Skin epidermis (tissue), 12 donors: ENCODE data around the gene CELF2.
A peak's percentile ranks its signal among the peaks of the same experiment; 100 is the strongest.

ENCODE experiments used
- H3K27ac ChIP-seq, 21 experiments: fragments of 200-600 bp; sonication (generic) in 11 of 21; one replicate each; pipeline ENCODE4 v1.5.0; 2020; ENCODE audit warnings: mild to moderate bottlenecking in 3 of 21, inconsistent platforms in 2 of 21, moderate library complexity in 2 of 21
- H3K4me3 ChIP-seq, 7 experiments: fragments of 200-600 bp; sonication (generic) in 2 of 7; one replicate each; pipeline ENCODE4 v1.5.0; 2020; ENCODE audit warnings: inconsistent platforms in 2 of 7, mild to moderate bottlenecking in 2 of 7, moderate library complexity in 1 of 7

The CELF2 gene

GRCh38 chr10:11206676-11207559 lies 189.2 kb downstream of the CELF2 start:
- Histone ChIP-seq H3K4me3 (no peak overlapping the region), H3K27ac (no peak overlapping the region)

- H3K4me3 ChIP-seq, result no peak overlapping the region
Observed at GRCh38 chr10:11207560-11207844, 189.8 kb downstream of the CELF2 start.

GRCh38 chr10:11208243-11208642 lies 190.6 kb downstream of the CELF2 start:
- H3K27ac ChIP-seq, result no peak overlapping the region
- H3K4me3 ChIP-seq, result no peak overlapping the region

More at GRCh38 chr10:11207560-11207844, 189.8 kb downstream of the CELF2 start:
- no peak overlapping the region for H3K27ac ChIP-seq

- peak overlapping the region in 4 of 21 experiments; percentile 6 to 63 (median 23) for H3K27ac ChIP-seq
- no peak overlapping the region for H3K4me3 ChIP-seq
Observed at GRCh38 chr10:11208908-11209829, 191.5 kb downstream of the CELF2 start.

GRCh38 chr10:11209830-11210181 lies 192.1 kb downstream of the CELF2 start:
- no peak overlapping the region for H3K4me3 ChIP-seq
- peak overlapping the region in 5 of 21 experiments; percentile 6 to 63 (median 49) for H3K27ac ChIP-seq

GRCh38 chr10:11210211-11210922 lies 192.7 kb downstream of the CELF2 start:
- Histone ChIP-seq H3K4me3 (no peak overlapping the region), H3K27ac (peak overlapping the region in 8 of 21 experiments; percentile 6 to 64 (median 40))

- peak overlapping the region in 2 of 21 experiments; percentile 5 to 26 for H3K27ac ChIP-seq
- H3K4me3 ChIP-seq, result no peak overlapping the region
Observed at GRCh38 chr10:11212288-11213085, 194.8 kb downstream of the CELF2 start.

GRCh38 chr10:11213137-11213536 lies 195.5 kb downstream of the CELF2 start:
- no peak overlapping the region for H3K27ac ChIP-seq
- H3K4me3 ChIP-seq, result no peak overlapping the region

- Histone ChIP-seq H3K4me3 (no peak overlapping the region), H3K27ac (no peak overlapping the region)
Observed at GRCh38 chr10:11214407-11214806, 196.7 kb downstream of the CELF2 start.

- no peak overlapping the region for H3K4me3 ChIP-seq
- no peak overlapping the region for H3K27ac ChIP-seq
Observed at GRCh38 chr10:11215471-11215870, 197.8 kb downstream of the CELF2 start.

GRCh38 chr10:11217521-11217920 lies 199.8 kb downstream of the CELF2 start:
- no peak overlapping the region for H3K4me3 ChIP-seq

GRCh38 chr10:11218395-11218794 lies 200.7 kb downstream of the CELF2 start:
- no peak overlapping the region for H3K4me3 ChIP-seq
- H3K27ac ChIP-seq, result no peak overlapping the region

More at GRCh38 chr10:11217521-11217920, 199.8 kb downstream of the CELF2 start:
- no peak overlapping the region for H3K27ac ChIP-seq

- Histone ChIP-seq H3K4me3 (no peak overlapping the region), H3K27ac (no peak overlapping the region)
Observed at GRCh38 chr10:11219431-11219830, 201.8 kb downstream of the CELF2 start.

- Histone ChIP-seq H3K4me3 (no peak overlapping the region), H3K27ac (no peak overlapping the region)
Observed at GRCh38 chr10:11223081-11223480, 205.4 kb downstream of the CELF2 start.

GRCh38 chr10:11223507-11224140 lies 206.0 kb downstream of the CELF2 start:
- Histone ChIP-seq H3K4me3 (no peak overlapping the region), H3K27ac (no peak overlapping the region)

GRCh38 chr10:11224321-11224720 lies 206.6 kb downstream of the CELF2 start:
- Histone ChIP-seq H3K27ac (no peak overlapping the region), H3K4me3 (no peak overlapping the region)

- H3K27ac ChIP-seq, result no peak overlapping the region
- H3K4me3 ChIP-seq, result no peak overlapping the region
Observed at GRCh38 chr10:11224792-11225416, 207.2 kb downstream of the CELF2 start.

GRCh38 chr10:11225935-11226334 lies 208.3 kb downstream of the CELF2 start:
- H3K27ac ChIP-seq, result peak overlapping the region in 9 of 21 experiments; percentile 28 to 83 (median 46)
- H3K4me3 ChIP-seq, result no peak overlapping the region
